K562 (cell line): Measurements from ENCODE around the gene PGF. TPM values are rescaled to one million over a fixed set of nuclear protein-coding genes. Genes with fewer than 3 reads are reported as not detected.
A peak's percentile ranks its signal among the peaks of the same experiment; 100 is the strongest.

ENCODE experiments used
- CTBP1 ChIP-seq: fragments of 450-650 bp; IDR thresholded peaks from 2 replicates; pipeline ENCODE4 v1.6.1; 2016; ENCODE audit warnings: borderline replicate concordance
- MXI1 ChIP-seq: IDR thresholded peaks from 2 replicates; pipeline ENCODE4 v1.6.1; 2011; ENCODE audit warnings: low read depth, mild to moderate bottlenecking, improper control_type of control experiment, low read length
- POLR2A ChIP-seq: fragments of 450-650 bp; conservative IDR thresholded peaks from 2 replicates; pipeline ENCODE4 v1.6.1; 2016
- POLR2AphosphoS5 ChIP-seq: IDR thresholded peaks from 2 replicates; pipeline ENCODE4 v1.6.1; 2011; ENCODE audit warnings: mild to moderate bottlenecking, low read depth, low read length, moderate library complexity; ENCODE audit not compliant: control insufficient read depth, insufficient read depth
- RBFOX2 ChIP-seq: fragments of 200-400 bp; formaldehyde crosslinking; IDR thresholded peaks from 2 replicates; pipeline ENCODE4 v1.6.1; 2017; ENCODE audit warnings: low read depth, mild to moderate bottlenecking, low read length, moderate library complexity
- TCF3 ChIP-seq: sonication (generic); formaldehyde crosslinking; IDR thresholded peaks from 2 replicates; pipeline ENCODE4 v1.4.0; 2020; ENCODE audit warnings: mild to moderate bottlenecking, missing genetic modification reagents
- polyA plus RNA-seq, 8 experiments: library from polyadenylated mRNA; depleted of rRNA in 4 of 8; stranded (reverse) in 5 of 8; unstranded in 3 of 8; fragments of >200 nt; fragmentation: Nextera tagmentation in 2 of 8; fragmentation: Illumina TruSeq in 1 of 8; extraction: Ambion mirVana in 2 of 8; extraction: Trizol in 1 of 8; gene quantifications; 2 replicates each; pipeline versions ENCODE4 v1.2.1 to v1.2.3, GENCODE V29; 2011 to 2014; ENCODE audit warnings: inconsistent platforms in 1 of 8, missing spikeins in 1 of 8
- total RNA-seq, 7 experiments: library from RNA; depleted of rRNA in 6 of 7; stranded (reverse); fragments of >200 nt in 6 of 7; fragmentation: Illumina TruSeq in 2 of 7; extraction: Trizol in 2 of 7; gene quantifications; 2 replicates each; pipeline versions ENCODE4 v1.2.1 to v1.2.3, GENCODE V29; 2011 to 2021; ENCODE audit warnings: low replicate concordance in 1 of 7
- TF ChIP-seq, protein P1 (sequence below): fragments of 450-650 bp; formaldehyde crosslinking; IDR thresholded peaks from 2 replicates; pipeline ENCODE4 v1.4.0; 2022; ENCODE audit warnings: missing genetic modification characterization
- TF ChIP-seq, protein P2 (sequence below), 2 experiments: fragments of 450-650 bp; formaldehyde crosslinking in 1 of 2; IDR thresholded peaks; 2 replicates each; pipeline versions ENCODE4 v1.4.0 to v1.6.1; 2014 to 2020; ENCODE audit warnings: mild to moderate bottlenecking in 2 of 2, borderline replicate concordance in 1 of 2, low read depth in 1 of 2
- TF ChIP-seq, protein P3 (sequence below), 2 experiments: fragments of 450-650 bp in 1 of 2; IDR thresholded peaks; 2 replicates each; pipeline ENCODE4 v1.6.1; 2011 to 2017; ENCODE audit warnings: low read depth in 2 of 2, antibody characterized with exemption in 1 of 2, borderline replicate concordance in 1 of 2, low read length in 1 of 2, mild to moderate bottlenecking in 1 of 2, mixed read lengths in 1 of 2; ENCODE audit not compliant: control insufficient read depth in 1 of 2
- TF ChIP-seq, protein P4 (sequence below): fragments of 450-650 bp; IDR thresholded peaks from 2 replicates; pipeline ENCODE4 v1.6.1; 2016; ENCODE audit warnings: borderline replicate concordance

PGF gene
- total and polyA plus RNA-seq, 9 of the 15 experiments (the other 6 are each of a cell fraction or from before 2014, with no cell fraction given) = 0.04 to 0.44 (median 0.18) TPM

DNA sequence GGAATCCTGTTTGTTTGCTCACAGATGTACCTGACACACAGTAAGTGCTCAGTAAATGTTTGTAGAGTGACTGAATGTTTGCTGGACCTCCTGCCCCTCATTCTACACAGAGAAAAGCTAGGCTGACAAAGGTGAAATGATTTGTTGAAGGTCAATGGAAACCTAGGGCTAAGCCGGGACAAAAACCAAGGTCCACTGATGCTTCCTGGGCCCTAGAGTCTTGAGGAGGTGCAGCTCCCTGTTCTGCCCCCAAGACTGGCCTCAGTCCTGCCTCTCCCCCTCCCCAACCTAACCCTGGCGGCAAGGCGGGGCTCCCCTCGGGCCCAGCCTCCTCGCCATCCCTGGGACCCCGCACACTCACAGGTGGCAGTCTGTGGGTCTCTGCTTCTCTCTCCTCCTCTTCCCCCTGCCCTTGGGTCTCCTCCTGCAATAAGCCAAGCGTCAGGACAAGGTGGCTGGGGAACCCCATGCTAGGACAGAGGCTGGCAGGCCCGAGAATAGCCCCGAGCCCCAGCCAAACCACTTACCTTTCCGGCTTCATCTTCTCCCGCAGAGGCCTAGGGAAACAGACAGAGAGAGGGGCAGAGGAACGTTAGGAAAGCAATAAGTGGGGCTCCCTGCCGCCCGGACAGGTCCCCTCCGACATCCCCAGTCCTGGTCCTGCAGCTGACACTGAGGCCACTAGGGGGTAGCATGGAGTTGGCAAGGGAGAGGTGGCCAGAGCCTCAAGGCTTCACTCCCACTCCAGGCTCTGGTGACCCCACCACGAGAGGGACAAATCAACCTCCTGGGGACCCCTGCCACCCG is 9.3 kb downstream of the PGF start (continued):
- TF ChIP-seq CTBP1 = peak; percentile 21; the same call in 1 of the 2 replicates
- no peak for TF ChIP-seq MXI1
- TF ChIP-seq, protein P1, sequence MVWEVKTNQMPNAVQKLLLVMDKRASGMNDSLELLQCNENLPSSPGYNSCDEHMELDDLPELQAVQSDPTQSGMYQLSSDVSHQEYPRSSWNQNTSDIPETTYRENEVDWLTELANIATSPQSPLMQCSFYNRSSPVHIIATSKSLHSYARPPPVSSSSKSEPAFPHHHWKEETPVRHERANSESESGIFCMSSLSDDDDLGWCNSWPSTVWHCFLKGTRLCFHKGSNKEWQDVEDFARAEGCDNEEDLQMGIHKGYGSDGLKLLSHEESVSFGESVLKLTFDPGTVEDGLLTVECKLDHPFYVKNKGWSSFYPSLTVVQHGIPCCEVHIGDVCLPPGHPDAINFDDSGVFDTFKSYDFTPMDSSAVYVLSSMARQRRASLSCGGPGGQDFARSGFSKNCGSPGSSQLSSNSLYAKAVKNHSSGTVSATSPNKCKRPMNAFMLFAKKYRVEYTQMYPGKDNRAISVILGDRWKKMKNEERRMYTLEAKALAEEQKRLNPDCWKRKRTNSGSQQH (CRISPR knock-in tag) = no peak
- TF ChIP-seq TCF3 (CRISPR knock-in tag) = 0 out of 2 replicates have a peak, but pooled peaks have one; percentile 9
- TF ChIP-seq POLR2A = no peak; the same call in 1 of the 2 replicates
- TF ChIP-seq, protein P2, sequence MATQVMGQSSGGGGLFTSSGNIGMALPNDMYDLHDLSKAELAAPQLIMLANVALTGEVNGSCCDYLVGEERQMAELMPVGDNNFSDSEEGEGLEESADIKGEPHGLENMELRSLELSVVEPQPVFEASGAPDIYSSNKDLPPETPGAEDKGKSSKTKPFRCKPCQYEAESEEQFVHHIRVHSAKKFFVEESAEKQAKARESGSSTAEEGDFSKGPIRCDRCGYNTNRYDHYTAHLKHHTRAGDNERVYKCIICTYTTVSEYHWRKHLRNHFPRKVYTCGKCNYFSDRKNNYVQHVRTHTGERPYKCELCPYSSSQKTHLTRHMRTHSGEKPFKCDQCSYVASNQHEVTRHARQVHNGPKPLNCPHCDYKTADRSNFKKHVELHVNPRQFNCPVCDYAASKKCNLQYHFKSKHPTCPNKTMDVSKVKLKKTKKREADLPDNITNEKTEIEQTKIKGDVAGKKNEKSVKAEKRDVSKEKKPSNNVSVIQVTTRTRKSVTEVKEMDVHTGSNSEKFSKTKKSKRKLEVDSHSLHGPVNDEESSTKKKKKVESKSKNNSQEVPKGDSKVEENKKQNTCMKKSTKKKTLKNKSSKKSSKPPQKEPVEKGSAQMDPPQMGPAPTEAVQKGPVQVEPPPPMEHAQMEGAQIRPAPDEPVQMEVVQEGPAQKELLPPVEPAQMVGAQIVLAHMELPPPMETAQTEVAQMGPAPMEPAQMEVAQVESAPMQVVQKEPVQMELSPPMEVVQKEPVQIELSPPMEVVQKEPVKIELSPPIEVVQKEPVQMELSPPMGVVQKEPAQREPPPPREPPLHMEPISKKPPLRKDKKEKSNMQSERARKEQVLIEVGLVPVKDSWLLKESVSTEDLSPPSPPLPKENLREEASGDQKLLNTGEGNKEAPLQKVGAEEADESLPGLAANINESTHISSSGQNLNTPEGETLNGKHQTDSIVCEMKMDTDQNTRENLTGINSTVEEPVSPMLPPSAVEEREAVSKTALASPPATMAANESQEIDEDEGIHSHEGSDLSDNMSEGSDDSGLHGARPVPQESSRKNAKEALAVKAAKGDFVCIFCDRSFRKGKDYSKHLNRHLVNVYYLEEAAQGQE (IDR thresholded peaks at IDR 0.05; ENCODE audit: borderline replicate concordance) = peak; percentile 67; the same call in 1 of the 2 replicates
- TF ChIP-seq, protein P2 (CRISPR knock-in tag; IDR thresholded peaks at IDR 0.05; ENCODE audit: low read depth) = no peak
- TF ChIP-seq, protein P3, sequence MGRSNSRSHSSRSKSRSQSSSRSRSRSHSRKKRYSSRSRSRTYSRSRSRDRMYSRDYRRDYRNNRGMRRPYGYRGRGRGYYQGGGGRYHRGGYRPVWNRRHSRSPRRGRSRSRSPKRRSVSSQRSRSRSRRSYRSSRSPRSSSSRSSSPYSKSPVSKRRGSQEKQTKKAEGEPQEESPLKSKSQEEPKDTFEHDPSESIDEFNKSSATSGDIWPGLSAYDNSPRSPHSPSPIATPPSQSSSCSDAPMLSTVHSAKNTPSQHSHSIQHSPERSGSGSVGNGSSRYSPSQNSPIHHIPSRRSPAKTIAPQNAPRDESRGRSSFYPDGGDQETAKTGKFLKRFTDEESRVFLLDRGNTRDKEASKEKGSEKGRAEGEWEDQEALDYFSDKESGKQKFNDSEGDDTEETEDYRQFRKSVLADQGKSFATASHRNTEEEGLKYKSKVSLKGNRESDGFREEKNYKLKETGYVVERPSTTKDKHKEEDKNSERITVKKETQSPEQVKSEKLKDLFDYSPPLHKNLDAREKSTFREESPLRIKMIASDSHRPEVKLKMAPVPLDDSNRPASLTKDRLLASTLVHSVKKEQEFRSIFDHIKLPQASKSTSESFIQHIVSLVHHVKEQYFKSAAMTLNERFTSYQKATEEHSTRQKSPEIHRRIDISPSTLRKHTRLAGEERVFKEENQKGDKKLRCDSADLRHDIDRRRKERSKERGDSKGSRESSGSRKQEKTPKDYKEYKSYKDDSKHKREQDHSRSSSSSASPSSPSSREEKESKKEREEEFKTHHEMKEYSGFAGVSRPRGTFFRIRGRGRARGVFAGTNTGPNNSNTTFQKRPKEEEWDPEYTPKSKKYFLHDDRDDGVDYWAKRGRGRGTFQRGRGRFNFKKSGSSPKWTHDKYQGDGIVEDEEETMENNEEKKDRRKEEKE (IDR thresholded peaks at IDR 0.05; ENCODE audit: borderline replicate concordance in 1 of 2, control insufficient read depth in 1 of 2, low read depth in 2 of 2, low read length in 1 of 2) = 0 out of 4 replicates have a peak, but pooled peaks of 1 of the 2 experiments have one; percentile 44
- TF ChIP-seq, protein P4, sequence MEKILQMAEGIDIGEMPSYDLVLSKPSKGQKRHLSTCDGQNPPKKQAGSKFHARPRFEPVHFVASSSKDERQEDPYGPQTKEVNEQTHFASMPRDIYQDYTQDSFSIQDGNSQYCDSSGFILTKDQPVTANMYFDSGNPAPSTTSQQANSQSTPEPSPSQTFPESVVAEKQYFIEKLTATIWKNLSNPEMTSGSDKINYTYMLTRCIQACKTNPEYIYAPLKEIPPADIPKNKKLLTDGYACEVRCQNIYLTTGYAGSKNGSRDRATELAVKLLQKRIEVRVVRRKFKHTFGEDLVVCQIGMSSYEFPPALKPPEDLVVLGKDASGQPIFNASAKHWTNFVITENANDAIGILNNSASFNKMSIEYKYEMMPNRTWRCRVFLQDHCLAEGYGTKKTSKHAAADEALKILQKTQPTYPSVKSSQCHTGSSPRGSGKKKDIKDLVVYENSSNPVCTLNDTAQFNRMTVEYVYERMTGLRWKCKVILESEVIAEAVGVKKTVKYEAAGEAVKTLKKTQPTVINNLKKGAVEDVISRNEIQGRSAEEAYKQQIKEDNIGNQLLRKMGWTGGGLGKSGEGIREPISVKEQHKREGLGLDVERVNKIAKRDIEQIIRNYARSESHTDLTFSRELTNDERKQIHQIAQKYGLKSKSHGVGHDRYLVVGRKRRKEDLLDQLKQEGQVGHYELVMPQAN = no peak
- TF ChIP-seq POLR2AphosphoS5 = peak; percentile 50; the same call in 1 of the 2 replicates
- TF ChIP-seq RBFOX2 = peak; percentile 52
